Cardiac septum (tissue), 1 donor: Measurements from ENCODE around the gene CTRB2. TPM values are rescaled to one million over a fixed set of nuclear protein-coding genes. Genes with fewer than 3 reads are reported as not detected.
"Not testable (repeated sequence)": the region's sequence is repeated elsewhere in the genome, so short reads cannot be mapped to it uniquely, and the experiment has no call there.

Source experiments
- DNase-seq: peaks from one replicate; pipeline ENCODE4 v3.0.0-alpha.2; 2020; ENCODE audit warnings: low spot score
- intact Hi-C: fragments of 100-400 bp; cut with DNase I; formaldehyde crosslinking; loops from one replicate; pipeline ENCODE4 v1.14.0; 2022
- total RNA-seq: library from RNA; stranded (reverse); fragmentation: NEBNext Ultra II Directional; extraction: Animal tissue kit (Norgen Biotek cat#: 25700); gene quantifications from one replicate; pipeline ENCODE4 v1.2.1, GENCODE V29; 2021
- donor health status: DM: no; HTN: no; CAD: no.

CTRB2 gene
- total RNA-seq, 1 donor from 2014 or later = not detected

- DNase-seq = no peak
These were observed 23.6 kb upstream of the CTRB2 start for GRCh38 chr16:75230471-75231110.

DNA sequence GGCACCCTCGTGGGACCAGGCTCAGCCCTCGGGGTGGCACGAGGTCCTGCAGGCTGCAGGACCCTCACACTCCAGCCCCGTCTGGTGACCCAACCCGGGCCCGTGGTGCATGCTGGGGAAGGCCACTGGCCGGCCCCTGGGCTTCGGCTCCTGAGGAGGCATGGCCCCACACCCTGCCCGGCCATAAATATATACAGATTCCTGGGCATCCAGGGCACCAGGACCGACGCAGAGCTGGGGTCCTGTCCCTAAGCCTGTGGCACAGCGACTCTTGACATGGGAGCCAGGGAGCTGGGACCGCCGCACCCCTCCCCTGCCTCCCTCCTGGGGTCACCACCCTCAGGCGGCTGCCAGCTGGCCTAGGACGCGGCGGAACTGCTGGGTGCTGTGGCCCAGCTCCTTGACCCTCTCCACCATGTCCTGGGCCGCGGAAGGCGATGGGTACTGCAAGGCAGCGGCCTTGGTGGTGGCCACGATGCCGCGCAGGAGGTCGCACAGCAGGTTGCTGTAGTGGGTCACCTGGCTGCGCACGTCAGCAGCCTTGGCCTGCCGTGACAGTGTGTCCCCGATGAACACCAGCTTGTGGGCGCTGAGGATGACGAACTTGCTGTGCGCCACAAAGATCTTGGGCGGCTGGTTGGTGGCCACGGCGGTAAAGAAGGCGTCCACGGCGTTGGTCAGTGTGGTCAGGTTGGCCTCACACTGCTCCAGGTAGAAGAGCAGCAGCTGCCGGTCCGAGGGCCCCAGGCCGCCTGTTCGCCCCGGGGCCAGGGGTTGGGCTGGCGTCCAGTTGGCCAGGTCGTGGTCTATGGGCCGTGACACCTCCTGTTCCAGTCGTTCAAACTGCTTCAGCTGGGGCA is 22.4 kb upstream of the CTRB2 start:
- intact Hi-C loops = loop anchor here (5.0 kb wide), 3 partner anchors 32 to 173 kb away; no protein-coding TSS in a partner anchor
- DNase-seq = no peak

More at GRCh38 chr16:75230471-75231110, 23.6 kb upstream of the CTRB2 start:
- intact Hi-C loops = loop anchor here (5.0 kb wide), 3 partner anchors 33 to 172 kb away; no protein-coding TSS in a partner anchor

DNA sequence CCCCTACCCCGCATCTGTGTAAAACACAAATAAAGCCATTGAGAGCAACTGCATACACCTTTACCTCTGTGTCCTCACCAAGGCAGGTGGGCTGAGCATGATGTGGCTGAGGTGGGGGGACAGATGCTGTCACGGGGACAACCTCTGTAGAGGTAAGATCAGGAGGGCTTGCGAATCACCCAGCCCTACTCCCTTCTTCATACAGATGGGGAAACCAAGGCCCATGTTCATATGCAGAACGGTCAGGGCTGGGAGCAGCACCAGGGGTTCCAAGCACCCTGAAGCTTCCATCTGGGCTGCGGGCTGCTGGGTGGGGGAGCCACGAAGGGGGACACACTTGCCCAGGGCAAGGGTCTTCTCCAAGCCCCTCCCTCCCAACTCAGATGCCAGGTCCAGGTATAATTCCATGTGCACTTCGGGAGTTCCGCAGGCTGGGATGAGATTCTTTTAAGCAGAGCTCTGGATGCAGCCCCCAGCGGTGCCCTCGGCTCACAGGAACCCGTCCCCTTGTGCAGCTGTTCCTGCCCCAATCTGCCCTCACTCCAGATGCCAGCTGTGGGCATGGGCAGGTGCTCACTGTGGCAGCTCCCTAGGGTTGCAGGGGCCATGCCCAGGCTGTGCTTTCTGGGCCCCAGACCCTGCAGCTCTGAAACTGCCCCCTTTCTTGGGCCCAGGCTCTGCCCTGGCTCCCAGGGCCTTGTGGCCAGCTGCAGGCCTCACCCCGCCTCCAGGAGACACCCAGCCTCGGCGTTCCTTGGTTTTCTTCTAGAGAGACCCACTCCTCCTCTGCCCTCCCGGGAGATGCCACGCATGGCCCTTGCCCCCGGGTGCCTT is 21.4 kb upstream of the CTRB2 start:
- intact Hi-C loops = no loop called here
- no peak for DNase-seq

DNA sequence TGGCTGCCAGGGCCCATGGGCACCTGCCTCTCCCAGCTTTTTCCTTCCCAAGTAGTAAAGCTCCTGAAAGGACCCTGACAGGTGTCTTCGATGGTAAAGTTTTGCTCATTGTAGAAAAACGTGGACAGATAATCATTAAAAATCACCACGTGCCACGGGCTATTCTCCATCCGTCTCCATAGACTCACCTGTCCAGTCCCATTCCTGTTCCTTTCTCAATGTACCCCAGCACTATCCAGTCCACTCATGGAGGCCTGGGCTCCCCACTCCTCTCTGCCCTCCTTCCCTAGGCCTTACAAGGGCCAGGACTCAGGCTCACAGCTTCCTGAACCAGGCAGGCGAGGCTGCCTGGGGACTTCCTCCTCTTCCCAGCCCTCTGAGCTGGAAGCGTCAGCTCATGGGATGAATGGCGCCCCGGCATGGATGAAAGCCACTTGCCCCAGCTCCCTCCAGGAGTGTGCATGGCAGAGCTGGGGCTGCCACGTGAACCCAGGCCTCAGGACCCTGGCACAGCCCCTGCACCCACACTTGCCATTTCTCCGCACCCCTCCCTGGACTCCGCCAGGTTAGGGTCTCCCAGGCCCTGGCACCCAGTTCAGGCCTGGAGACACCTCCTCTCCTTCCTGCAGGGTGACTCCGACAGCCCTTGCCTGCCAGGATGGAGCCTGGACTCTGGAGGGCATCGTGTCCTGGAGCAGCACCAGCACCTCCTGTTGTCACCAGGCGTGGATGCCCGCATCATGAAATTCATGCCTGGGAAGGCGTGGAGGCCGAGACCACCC is 20.6 kb upstream of the CTRB2 start:
- intact Hi-C loops = no loop called here
- no peak for DNase-seq

DNA sequence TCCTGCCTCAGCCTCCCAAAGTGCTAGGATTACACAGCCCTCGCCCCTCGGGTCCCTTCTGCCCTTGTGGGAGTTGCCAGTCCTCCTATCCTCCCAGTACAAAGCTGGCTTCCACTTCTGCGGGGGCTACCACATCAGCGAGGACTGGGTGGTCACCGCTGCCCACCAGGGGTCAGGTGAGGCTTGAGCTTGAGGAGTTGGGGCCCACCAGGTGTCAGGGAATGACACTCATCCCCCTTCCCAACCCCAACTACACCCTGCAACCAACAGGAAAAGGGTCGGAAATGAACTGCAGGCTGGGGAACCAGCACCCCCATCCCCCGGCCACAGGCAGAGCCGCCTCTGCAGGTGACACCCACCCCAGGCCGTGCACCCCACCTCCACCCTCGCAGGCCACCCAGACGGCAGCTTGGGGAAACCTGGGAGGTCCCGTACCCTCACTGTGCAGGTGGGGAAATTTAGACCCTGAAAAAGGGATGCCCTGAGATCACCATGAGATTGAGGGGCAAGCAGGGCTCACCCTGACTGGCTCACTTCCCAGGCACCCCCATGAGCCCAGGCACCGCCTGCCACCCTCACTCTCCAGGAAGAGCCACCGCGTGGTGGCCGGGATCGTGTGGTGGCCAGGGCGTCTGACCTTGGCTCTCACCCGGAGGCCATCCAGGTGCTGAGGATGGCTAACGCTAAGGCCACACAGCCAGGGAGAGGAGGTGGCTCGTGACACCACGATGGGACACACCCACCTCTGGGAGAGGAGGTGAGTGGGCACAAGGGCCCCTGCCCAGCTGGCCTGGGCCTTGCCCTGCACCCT is 19.8 kb upstream of the CTRB2 start:
- no peak for DNase-seq
- intact Hi-C loops = no loop called here

DNA sequence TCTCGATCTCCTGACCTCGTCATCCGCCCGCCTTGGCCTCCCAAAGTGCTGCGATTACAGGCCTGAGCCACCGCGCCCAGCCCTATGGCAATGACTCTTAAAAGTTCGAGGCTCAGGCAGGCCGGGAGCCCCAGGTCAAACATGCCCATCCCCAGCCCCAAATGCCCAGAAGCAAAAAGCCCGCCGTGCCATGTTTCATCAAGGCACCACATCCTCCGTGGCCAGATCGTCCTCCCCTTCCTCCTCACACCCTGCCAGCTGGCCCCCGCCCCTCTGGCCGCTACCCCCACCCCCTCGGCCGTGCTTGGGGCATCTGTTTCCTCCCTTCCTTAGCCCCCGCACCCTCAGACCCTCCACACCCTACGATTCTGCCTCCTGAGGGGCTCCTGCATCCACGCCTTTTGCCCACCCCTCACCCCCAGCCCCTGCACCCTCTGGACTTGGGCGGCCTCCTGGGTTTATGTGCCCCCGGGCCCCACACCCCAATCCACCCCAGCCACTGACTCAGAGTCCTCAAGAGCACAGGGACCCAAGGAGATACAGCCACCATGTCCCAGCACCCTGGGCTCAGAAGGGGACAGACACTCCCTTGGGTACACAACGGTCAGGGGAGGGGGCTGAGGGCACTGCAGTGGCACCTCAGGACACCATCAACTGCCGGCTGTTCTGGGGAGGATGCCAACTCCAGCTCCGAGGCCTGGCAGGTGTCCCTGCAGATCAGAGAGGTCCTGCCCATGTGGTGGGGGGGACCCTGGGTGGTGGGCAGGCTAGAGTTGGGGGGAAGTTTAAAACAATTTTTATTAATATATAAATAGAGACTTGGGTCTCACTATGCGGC is 18.9 kb upstream of the CTRB2 start:
- intact Hi-C loops = loop anchor here (2.0 kb wide), 1 partner anchor 19 kb away; the partner anchor contains the start of gene CTRB2
- no peak for DNase-seq

GRCh38 chr16:75225092-75225491 is 18.1 kb upstream of the CTRB2 start:
- intact Hi-C loops = loop anchor here (2.0 kb wide), 1 partner anchor 18 kb away; the partner anchor contains the start of gene CTRB2
- DNase-seq = no peak

GRCh38 chr16:75224306-75225082 is 17.5 kb upstream of the CTRB2 start:
- intact Hi-C loops = loop anchor here (2.0 kb wide), 1 partner anchor 18 kb away; the partner anchor contains the start of gene CTRB2
- DNase-seq = no peak

DNA sequence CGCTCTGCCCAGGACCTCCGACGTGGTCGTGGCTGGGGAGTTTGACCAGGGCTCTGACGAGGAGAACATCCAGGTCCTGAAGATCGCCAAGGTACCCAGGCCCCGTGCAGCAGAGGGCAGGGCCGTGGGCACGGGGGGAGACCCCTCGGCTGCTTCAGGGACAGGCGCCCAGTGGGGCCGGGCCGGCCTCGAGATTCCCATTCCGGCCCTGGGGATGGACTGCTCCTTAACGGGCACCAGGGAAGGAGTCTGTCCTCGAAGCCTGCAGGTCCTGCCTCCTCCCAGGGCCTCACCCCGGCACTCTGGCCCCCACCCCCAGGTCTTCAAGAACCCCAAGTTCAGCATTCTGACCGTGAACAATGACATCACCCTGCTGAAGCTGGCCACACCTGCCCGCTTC is 16.2 kb upstream of the CTRB2 start:
- DNase-seq, intact Hi-C loops: not testable (repeated sequence)

DNA sequence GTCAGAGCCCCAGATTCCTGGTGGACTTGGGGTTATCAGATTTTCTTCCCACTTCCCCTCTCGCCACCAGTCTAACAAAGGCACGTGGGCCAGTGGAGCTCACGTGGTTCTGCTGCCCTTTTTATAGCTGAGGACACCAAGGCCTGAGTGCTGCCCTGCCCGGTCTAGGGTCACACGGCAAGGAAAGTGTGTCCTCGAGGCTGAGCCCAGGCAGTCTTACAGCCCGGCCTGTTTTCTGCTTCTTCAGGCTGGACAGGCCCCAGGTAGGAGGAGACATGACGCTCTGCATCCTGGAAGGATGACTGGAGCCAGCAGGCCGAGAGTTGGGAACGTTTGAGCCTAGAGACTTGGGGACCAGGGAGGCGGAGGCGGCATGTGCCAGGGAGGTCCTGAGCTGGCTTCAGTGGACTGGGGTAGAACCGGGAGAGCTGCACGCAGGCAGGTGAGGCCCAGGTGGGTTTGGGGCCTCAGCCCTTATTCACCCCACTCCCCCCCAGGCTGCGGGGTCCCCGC is 15.4 kb upstream of the CTRB2 start:
- DNase-seq = no peak
- intact Hi-C loops = no loop called here

DNA sequence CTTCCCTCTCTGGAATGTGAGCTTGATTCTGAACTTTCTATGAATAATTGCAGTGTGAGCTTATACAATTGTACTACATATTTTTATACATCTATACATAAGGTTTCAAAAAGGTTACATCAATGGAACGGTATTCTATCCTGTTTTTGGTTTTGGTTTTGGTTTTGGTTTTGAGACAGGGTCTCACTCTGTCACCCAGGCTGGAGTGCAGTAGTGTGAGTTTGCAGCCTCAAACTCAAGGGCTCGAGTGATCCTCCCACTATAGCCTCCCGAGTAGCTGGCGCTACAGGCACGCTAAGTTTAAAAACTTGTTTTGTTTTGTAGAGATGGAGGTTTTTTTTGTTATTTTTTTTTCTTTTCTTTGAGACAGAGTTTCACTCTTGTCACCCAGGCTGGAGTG is 12.9 kb upstream of the CTRB2 start:
- DNase-seq = no peak
- intact Hi-C loops = no loop called here

DNA sequence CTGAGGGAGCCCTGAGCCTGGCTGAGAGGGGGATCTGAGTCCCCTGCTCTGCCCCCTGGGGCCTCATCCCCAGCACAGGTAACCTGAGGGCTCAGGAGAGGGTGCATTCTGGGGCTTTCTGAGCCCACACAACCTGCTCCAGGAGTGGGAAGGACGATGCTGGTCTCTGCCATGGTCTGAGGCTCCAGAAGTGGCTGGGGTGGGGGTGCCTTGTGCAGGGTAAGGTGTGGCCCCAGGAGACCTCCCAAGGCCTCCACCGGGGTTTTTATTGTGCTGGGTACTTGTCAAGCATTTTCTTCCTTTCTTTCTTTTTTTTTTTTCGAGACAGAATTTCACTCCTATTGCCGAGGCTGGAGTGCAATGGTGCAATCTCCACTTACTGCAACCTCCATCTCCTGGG is 12.1 kb upstream of the CTRB2 start:
- intact Hi-C loops = no loop called here
- no peak for DNase-seq

GRCh38 chr16:75218256-75219076 is 11.5 kb upstream of the CTRB2 start, which contains the start of gene CTRB1:
Gene CTRB1, plus strand, starts transcription at chr16:75218988. Its CDS starts 20 bp downstream, at chr16:75219008.
- intact Hi-C loops = no loop called here
- DNase-seq = no peak

GRCh38 chr16:75217389-75217851 is 10.5 kb upstream of the CTRB2 start:
- intact Hi-C loops = no loop called here
- no peak for DNase-seq

GRCh38 chr16:75216576-75216975 is 9.6 kb upstream of the CTRB2 start:
- DNase-seq = no peak
- intact Hi-C loops = no loop called here
